HepG2 (cell line): ENCODE data around the gene GPR33. TPM values are rescaled to one million over a fixed set of nuclear protein-coding genes. Genes with fewer than 3 reads are reported as not detected.

Experiments
- ATAC-seq: fragments of 200-7000 bp; cut with Tn5 transposase; 3 replicates; pipeline ENCODE4 v1.9.1; 2020; ENCODE audit warnings: mild to moderate bottlenecking, moderate library complexity
- BruUV-seq: library from RNA; stranded (reverse); fragments of 400-500 nt; replicated peaks from 2 replicates; lab custom pipeline; 2021; lab: Mats Ljungman, UMichigan
- CTCF ChIA-PET: fragments of 300-600 bp; formaldehyde crosslinking; extraction: SDS; loops from one replicate; lab custom pipeline; 2021; ENCODE audit warnings: low total read pairs, inconsistent platforms, low intra/inter-chr PET ratio; lab: Yijun Ruan, JAX
- POLR2A ChIA-PET: fragments of 350-600 bp; sonication (Branson Sonifier 250); formaldehyde crosslinking; loops from one replicate; lab custom pipeline; 2020; ENCODE audit warnings: antibody characterized with exemption, inconsistent platforms; lab: Yijun Ruan, JAX
- DNase-seq: peaks from one replicate; pipeline ENCODE4 v3.0.0-alpha.2; 2015; ENCODE audit warnings: low spot score
- FAIRE-seq: peaks from 3 replicates; lab custom pipeline; 2011; peaks lifted over from hg19 to GRCh38; lab: Jason Lieb, UNC
- H2AFZ ChIP-seq: one replicate; pipeline ENCODE4 v1.6.1; 2011; ENCODE audit warnings: low read length, inconsistent platforms
- H3K27ac ChIP-seq: fragments of 300-600 bp; 3 replicates; pipeline ENCODE4 v1.8.0; 2011; ENCODE audit warnings: mixed run types, mild to moderate bottlenecking, mixed read lengths, low read length, inconsistent platforms; ENCODE audit not compliant: insufficient read depth; ENCODE audit errors: extremely low read length
- H3K27me3 ChIP-seq, 2 experiments: fragments of 200-600 bp in 1 of 2; 2 replicates in 1 of 2; 3 replicates in 1 of 2; pipeline versions ENCODE4 v1.6.0 to v1.8.0; 2011; ENCODE audit warnings: low read length in 2 of 2, mild to moderate bottlenecking in 2 of 2, moderate library complexity in 2 of 2, inconsistent platforms in 1 of 2; ENCODE audit not compliant: insufficient read depth in 2 of 2, control insufficient read depth in 1 of 2
- H3K36me3 ChIP-seq, 2 experiments: fragments of 200-600 bp in 1 of 2; replicated peaks in 1 of 2; 2 replicates in 1 of 2; 3 replicates in 1 of 2; pipeline versions ENCODE4 v1.5.1 to v1.8.0; 2011; ENCODE audit warnings: low read length in 2 of 2, inconsistent platforms in 1 of 2; ENCODE audit not compliant: insufficient read depth in 2 of 2, control insufficient read depth in 1 of 2
- H3K4me1 ChIP-seq: 2 replicates; pipeline ENCODE4 v1.5.1; 2012; ENCODE audit warnings: low read length, inconsistent platforms; ENCODE audit not compliant: insufficient read depth
- H3K4me2 ChIP-seq: 2 replicates; pipeline ENCODE4 v1.6.0; 2011; ENCODE audit warnings: low read depth, low read length, inconsistent platforms
- H3K4me3 ChIP-seq, 3 experiments: fragments of 200-600 bp in 1 of 3; sonication (generic), shearing (Covaris generic) in 1 of 3; replicated peaks in 1 of 3; 2 replicates each; pipeline ENCODE4 v1.5.1; 2011 to 2016; ENCODE audit warnings: low read length in 3 of 3, inconsistent platforms in 2 of 3, low read depth in 2 of 3, mild to moderate bottlenecking in 2 of 3, control low read depth in 1 of 3, mixed read lengths in 1 of 3; ENCODE audit not compliant: insufficient read depth in 1 of 3
- H3K79me2 ChIP-seq: one replicate; pipeline ENCODE4 v1.6.1; 2011; ENCODE audit warnings: low read length, inconsistent platforms; ENCODE audit not compliant: insufficient read depth
- H3K9ac ChIP-seq: 2 replicates; pipeline ENCODE4 v1.6.0; 2011; ENCODE audit warnings: mild to moderate bottlenecking, low read depth, low read length, inconsistent platforms; ENCODE audit not compliant: insufficient read depth
- H3K9me3 ChIP-seq: 2 replicates; pipeline ENCODE4 v1.5.1; 2012; ENCODE audit warnings: mild to moderate bottlenecking, low read length
- H4K20me1 ChIP-seq: 2 replicates; pipeline ENCODE4 v1.6.0; 2011; ENCODE audit warnings: inconsistent platforms, mild to moderate bottlenecking, low read length, moderate library complexity; ENCODE audit not compliant: insufficient read depth
- FOSL2 ChIP-seq: sonication (generic); formaldehyde crosslinking; IDR thresholded peaks from 2 replicates; pipeline ENCODE4 v1.4.0; 2020; ENCODE audit warnings: missing genetic modification reagents
- ISL2 ChIP-seq: sonication (generic); formaldehyde crosslinking; IDR thresholded peaks from 2 replicates; pipeline ENCODE4 v1.5.0; 2020; ENCODE audit warnings: missing genetic modification reagents
- KDM2A ChIP-seq: sonication (generic); formaldehyde crosslinking; IDR thresholded peaks from 2 replicates; pipeline ENCODE4 v1.4.0; 2020; ENCODE audit warnings: low read depth, missing genetic modification reagents, borderline replicate concordance
- MAFF ChIP-seq: IDR thresholded peaks from 2 replicates; pipeline ENCODE4 v1.6.1; 2011; ENCODE audit warnings: low read depth, low read length, improper control_type of control experiment
- MLX ChIP-seq: IDR thresholded peaks from 2 replicates; pipeline ENCODE4 v1.6.1; 2016
- NFKB2 ChIP-seq: sonication (generic); formaldehyde crosslinking; IDR thresholded peaks from 2 replicates; pipeline ENCODE4 v1.4.0; 2020; ENCODE audit warnings: missing genetic modification reagents, borderline replicate concordance
- NFYC ChIP-seq: IDR thresholded peaks from 2 replicates; pipeline ENCODE4 v1.6.1; 2016; ENCODE audit warnings: missing genetic modification reagents, missing compliant biosample characterization
- NR2F2 ChIP-seq: IDR thresholded peaks from 2 replicates; pipeline ENCODE4 v1.6.1; 2012; ENCODE audit warnings: low read depth, inconsistent platforms, borderline replicate concordance
- RFX1 ChIP-seq: fragments of 450-650 bp; IDR thresholded peaks from 2 replicates; pipeline ENCODE4 v1.6.1; 2017
- RFXAP ChIP-seq: sonication (generic); formaldehyde crosslinking; IDR thresholded peaks from 2 replicates; pipeline ENCODE4 v1.4.0; 2020; ENCODE audit warnings: missing genetic modification reagents, borderline replicate concordance
- RNF2 ChIP-seq: fragments of 450-650 bp; conservative IDR thresholded peaks from 2 replicates; pipeline ENCODE4 v1.6.1; 2016; ENCODE audit warnings: low read depth
- TSC22D2 ChIP-seq: sonication (generic); formaldehyde crosslinking; IDR thresholded peaks from 2 replicates; pipeline ENCODE4 v1.5.1; 2020; ENCODE audit warnings: missing genetic modification reagents, mild to moderate bottlenecking, borderline replicate concordance
- ZKSCAN8 ChIP-seq: IDR thresholded peaks from 2 replicates; pipeline ENCODE4 v1.6.1; 2016; ENCODE audit warnings: borderline replicate concordance, missing genetic modification reagents, missing compliant biosample characterization
- ZNF17 ChIP-seq: sonication (generic); formaldehyde crosslinking; IDR thresholded peaks from 2 replicates; pipeline ENCODE4 v1.5.0; 2020; ENCODE audit warnings: mild to moderate bottlenecking, missing genetic modification reagents
- ZNF275 ChIP-seq: sonication (generic); formaldehyde crosslinking; IDR thresholded peaks from 2 replicates; pipeline ENCODE4 v1.8.0; 2022; ENCODE audit warnings: missing genetic modification reagents, mild to moderate bottlenecking, inconsistent platforms, borderline replicate concordance
- WGBS: methylation state at CpG from one replicate; pipeline ENCODE4 v1.1.6; 2017; ENCODE audit warnings: low lambda C conversion rate; 5-methylcytosine and 5-hydroxymethylcytosine counted together
- in situ Hi-C: cut with HindIII; loops from 2 replicates; pipeline ENCODE4 v1.10.0; 2017; ENCODE audit warnings: low pct_unique_long_range_greater_than_20kb; ENCODE audit not compliant: extremely low pct_ligation_motif_present
- intact Hi-C: fragments of 100-400 bp; cut with micrococcal nuclease; formaldehyde crosslinking; loops from one replicate; pipeline ENCODE4 v1.10.0; 2022; ENCODE audit not compliant: unreplicated experiment
- polyA plus RNA-seq, 8 experiments: library from polyadenylated mRNA; depleted of rRNA in 3 of 8; stranded (reverse) in 7 of 8; unstranded in 1 of 8; fragments of >200 nt; fragmentation: Illumina TruSeq in 4 of 8; extraction: Trizol in 4 of 8; gene quantifications; 2 replicates each; pipeline versions ENCODE4 v1.2.1 to v1.2.3, GENCODE V29; 2011 to 2016; ENCODE audit warnings: low read depth in 4 of 8, missing spikeins in 1 of 8, mixed read lengths in 1 of 8; ENCODE audit not compliant: insufficient read depth in 1 of 8
- total RNA-seq, 5 experiments: library from RNA; depleted of rRNA; stranded (reverse); fragments of >200 nt; fragmentation: Illumina TruSeq; extraction: Trizol; gene quantifications; 2 replicates each; pipeline ENCODE4 v1.2.3, GENCODE V29; 2016; ENCODE audit warnings: low read depth in 1 of 5
- TF ChIP-seq, protein P1 (sequence below): sonication (generic); formaldehyde crosslinking; IDR thresholded peaks from 2 replicates; pipeline ENCODE4 v1.4.0; 2020; ENCODE audit warnings: missing genetic modification reagents, borderline replicate concordance
- TF ChIP-seq, protein P2 (sequence below): sonication (generic); formaldehyde crosslinking; IDR thresholded peaks from 2 replicates; pipeline ENCODE4 v1.4.0; 2020; ENCODE audit warnings: missing genetic modification reagents, low read depth, mild to moderate bottlenecking, borderline replicate concordance
- TF ChIP-seq, protein P3 (sequence below): sonication (generic); formaldehyde crosslinking; IDR thresholded peaks from 2 replicates; pipeline ENCODE4 v1.4.0; 2020; ENCODE audit warnings: missing genetic modification reagents

GPR33 gene
- total and polyA plus RNA-seq, 2 of the 13 experiments (the other 11 are each of a cell fraction or from before 2014, with no cell fraction given) = not detected

DNA sequence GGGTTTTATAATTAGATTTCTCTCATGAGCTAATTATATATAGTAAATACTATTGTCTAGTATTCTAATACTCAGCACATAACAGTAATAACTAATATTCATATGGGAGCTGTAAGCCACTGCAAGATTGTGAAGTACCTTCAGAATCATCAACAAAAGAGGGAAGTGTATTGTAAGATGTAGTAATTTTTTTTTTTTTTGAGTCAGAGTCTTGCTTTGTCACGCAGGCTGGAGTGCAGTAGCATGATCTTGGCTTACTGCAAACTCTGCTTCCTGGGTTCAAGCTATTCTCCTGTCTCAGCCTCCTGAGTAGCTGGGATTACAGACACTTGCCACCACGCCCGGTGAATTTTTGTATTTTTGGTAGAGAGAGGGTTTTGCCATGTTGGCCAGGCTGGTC, 3.1 kb downstream of the GPR33 start (continued):
- TF ChIP-seq, protein P1, sequence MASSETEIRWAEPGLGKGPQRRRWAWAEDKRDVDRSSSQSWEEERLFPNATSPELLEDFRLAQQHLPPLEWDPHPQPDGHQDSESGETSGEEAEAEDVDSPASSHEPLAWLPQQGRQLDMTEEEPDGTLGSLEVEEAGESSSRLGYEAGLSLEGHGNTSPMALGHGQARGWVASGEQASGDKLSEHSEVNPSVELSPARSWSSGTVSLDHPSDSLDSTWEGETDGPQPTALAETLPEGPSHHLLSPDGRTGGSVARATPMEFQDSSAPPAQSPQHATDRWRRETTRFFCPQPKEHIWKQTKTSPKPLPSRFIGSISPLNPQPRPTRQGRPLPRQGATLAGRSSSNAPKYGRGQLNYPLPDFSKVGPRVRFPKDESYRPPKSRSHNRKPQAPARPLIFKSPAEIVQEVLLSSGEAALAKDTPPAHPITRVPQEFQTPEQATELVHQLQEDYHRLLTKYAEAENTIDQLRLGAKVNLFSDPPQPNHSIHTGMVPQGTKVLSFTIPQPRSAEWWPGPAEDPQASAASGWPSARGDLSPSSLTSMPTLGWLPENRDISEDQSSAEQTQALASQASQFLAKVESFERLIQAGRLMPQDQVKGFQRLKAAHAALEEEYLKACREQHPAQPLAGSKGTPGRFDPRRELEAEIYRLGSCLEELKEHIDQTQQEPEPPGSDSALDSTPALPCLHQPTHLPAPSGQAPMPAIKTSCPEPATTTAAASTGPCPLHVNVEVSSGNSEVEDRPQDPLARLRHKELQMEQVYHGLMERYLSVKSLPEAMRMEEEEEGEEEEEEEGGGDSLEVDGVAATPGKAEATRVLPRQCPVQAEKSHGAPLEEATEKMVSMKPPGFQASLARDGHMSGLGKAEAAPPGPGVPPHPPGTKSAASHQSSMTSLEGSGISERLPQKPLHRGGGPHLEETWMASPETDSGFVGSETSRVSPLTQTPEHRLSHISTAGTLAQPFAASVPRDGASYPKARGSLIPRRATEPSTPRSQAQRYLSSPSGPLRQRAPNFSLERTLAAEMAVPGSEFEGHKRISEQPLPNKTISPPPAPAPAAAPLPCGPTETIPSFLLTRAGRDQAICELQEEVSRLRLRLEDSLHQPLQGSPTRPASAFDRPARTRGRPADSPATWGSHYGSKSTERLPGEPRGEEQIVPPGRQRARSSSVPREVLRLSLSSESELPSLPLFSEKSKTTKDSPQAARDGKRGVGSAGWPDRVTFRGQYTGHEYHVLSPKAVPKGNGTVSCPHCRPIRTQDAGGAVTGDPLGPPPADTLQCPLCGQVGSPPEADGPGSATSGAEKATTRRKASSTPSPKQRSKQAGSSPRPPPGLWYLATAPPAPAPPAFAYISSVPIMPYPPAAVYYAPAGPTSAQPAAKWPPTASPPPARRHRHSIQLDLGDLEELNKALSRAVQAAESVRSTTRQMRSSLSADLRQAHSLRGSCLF (CRISPR knock-in tag) = no peak
- TF ChIP-seq FOSL2 (CRISPR knock-in tag) (no peak), RFX1 (no peak), MAFF (no peak)
- TF ChIP-seq, protein P2, sequence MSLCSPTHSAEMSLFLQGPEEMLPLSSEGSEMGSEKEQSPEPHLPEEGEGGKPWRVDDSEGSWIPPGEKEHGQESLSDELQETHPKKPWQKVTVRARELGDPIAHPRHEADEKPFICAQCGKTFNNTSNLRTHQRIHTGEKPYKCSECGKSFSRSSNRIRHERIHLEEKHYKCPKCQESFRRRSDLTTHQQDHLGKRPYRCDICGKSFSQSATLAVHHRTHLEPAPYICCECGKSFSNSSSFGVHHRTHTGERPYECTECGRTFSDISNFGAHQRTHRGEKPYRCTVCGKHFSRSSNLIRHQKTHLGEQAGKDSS = no peak

GRCh38 chr14:31480156-31480555, 7.7 kb downstream of the GPR33 start:
- BruUV-seq = no TSS peak
- ATAC-seq = no peak
- H3K4me1 ChIP-seq = no peaks in the 10 kb centered on the region
- no peak overlapping the region for H3K27ac ChIP-seq
- no peak overlapping the region for H3K4me2 ChIP-seq
- H3K4me3 ChIP-seq = no peak overlapping the region
- peaks cover 0 to 10% of the 10 kb centered on the region in 2 experiments; a peak in 1 of 5 replicates for H3K27me3 ChIP-seq
- 50% methylated on average over 4 of the region's 4 CpGs for WGBS
- H3K36me3 ChIP-seq = no peaks in the 10 kb centered on the region
- H3K79me2 ChIP-seq = no peaks in the 10 kb centered on the region
- in situ Hi-C loops = no loop called here
- ChIA-PET CTCF (no interaction called here), POLR2A (no interaction called here)
- no peak for DNase-seq
- H3K9me3 ChIP-seq = no peaks in the 10 kb centered on the region
- H4K20me1 ChIP-seq = no peaks in the 10 kb centered on the region; the same call in 1 of the 2 replicates
- no peak overlapping the region for H2AFZ ChIP-seq
- H3K9ac ChIP-seq = no peak overlapping the region
- no peak for FAIRE-seq
- intact Hi-C loops = no loop called here
- no peak for TF ChIP-seq ZKSCAN8 (CRISPR knock-in tag)
- no peak for TF ChIP-seq NFKB2 (CRISPR knock-in tag)
- no peak for TF ChIP-seq KDM2A (CRISPR knock-in tag)
- TF ChIP-seq NFYC (CRISPR knock-in tag) = no peak
- TF ChIP-seq TSC22D2 (CRISPR knock-in tag) = no peak
- TF ChIP-seq ISL2 (CRISPR knock-in tag) = no peak
- no peak for TF ChIP-seq RFXAP (CRISPR knock-in tag)
- TF ChIP-seq NR2F2 = no peak
- no peak for TF ChIP-seq ZNF17
- no peak for TF ChIP-seq RNF2
- TF ChIP-seq, protein P3, sequence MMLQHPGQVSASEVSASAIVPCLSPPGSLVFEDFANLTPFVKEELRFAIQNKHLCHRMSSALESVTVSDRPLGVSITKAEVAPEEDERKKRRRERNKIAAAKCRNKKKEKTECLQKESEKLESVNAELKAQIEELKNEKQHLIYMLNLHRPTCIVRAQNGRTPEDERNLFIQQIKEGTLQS (CRISPR knock-in tag) = no peak
- TF ChIP-seq ZNF275 (CRISPR knock-in tag) = no peak
- no peak for TF ChIP-seq MLX (CRISPR knock-in tag)
